ENCODE measurements around the gene DAZAP2.

GRCh38 chr12:51229116-51229809 is 9.4 kb upstream of the DAZAP2 start:
- TF ChIP-seq, protein P1, sequence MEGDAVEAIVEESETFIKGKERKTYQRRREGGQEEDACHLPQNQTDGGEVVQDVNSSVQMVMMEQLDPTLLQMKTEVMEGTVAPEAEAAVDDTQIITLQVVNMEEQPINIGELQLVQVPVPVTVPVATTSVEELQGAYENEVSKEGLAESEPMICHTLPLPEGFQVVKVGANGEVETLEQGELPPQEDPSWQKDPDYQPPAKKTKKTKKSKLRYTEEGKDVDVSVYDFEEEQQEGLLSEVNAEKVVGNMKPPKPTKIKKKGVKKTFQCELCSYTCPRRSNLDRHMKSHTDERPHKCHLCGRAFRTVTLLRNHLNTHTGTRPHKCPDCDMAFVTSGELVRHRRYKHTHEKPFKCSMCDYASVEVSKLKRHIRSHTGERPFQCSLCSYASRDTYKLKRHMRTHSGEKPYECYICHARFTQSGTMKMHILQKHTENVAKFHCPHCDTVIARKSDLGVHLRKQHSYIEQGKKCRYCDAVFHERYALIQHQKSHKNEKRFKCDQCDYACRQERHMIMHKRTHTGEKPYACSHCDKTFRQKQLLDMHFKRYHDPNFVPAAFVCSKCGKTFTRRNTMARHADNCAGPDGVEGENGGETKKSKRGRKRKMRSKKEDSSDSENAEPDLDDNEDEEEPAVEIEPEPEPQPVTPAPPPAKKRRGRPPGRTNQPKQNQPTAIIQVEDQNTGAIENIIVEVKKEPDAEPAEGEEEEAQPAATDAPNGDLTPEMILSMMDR (conservative IDR thresholded peaks at IDR 0.05; ENCODE audit: low read length) = no peak
- TF ChIP-seq EZH2phosphoT487 (IDR thresholded peaks at IDR 0.05; ENCODE audit: borderline replicate concordance) = no peak
